ENCODE data around the gene TCF15. TPM values are rescaled to one million over a fixed set of nuclear protein-coding genes. Genes with fewer than 3 reads are reported as not detected.

TCF15 gene
- total and polyA plus RNA-seq, 2 of the 13 experiments (the other 11 are each of a cell fraction or from before 2014, with no cell fraction given): not detected

GRCh38 chr20:653110-653589 is 43.0 kb upstream of the TCF15 start, which contains the start of gene SRXN1 (continued):
- peak; percentile 90; the same call in 1 of the 2 replicates for TF ChIP-seq NFAT5 (CRISPR knock-in tag; IDR thresholded peaks at IDR 0.05)
- TF ChIP-seq PRDM15 (CRISPR knock-in tag; IDR thresholded peaks at IDR 0.05): peak; percentile 76; the same call in 1 of the 2 replicates
- TF ChIP-seq BRF2 (CRISPR knock-in tag; IDR thresholded peaks at IDR 0.05): peak; percentile 74; the same call in 1 of the 2 replicates
- peak; percentile 65 for TF ChIP-seq ETV5 (CRISPR knock-in tag; IDR thresholded peaks at IDR 0.05; ENCODE audit: borderline replicate concordance)
- no peak for TF ChIP-seq ZNF83 (CRISPR knock-in tag; IDR thresholded peaks at IDR 0.05; ENCODE audit: borderline replicate concordance)
- no peak for TF ChIP-seq HNRNPL (IDR thresholded peaks at IDR 0.05; ENCODE audit: low read depth, low read length)
- TF ChIP-seq SP2 (CRISPR knock-in tag; IDR thresholded peaks at IDR 0.05): no peak
- no peak for TF ChIP-seq MLXIP (CRISPR knock-in tag; IDR thresholded peaks at IDR 0.05; ENCODE audit: borderline replicate concordance)
- TF ChIP-seq YEATS4 (CRISPR knock-in tag; IDR thresholded peaks at IDR 0.05; ENCODE audit: borderline replicate concordance): peak; percentile 89
- peak; percentile 91; the same call in 1 of the 2 replicates for TF ChIP-seq SRY (CRISPR knock-in tag; IDR thresholded peaks at IDR 0.05)
- TF ChIP-seq NKX3-1 (CRISPR knock-in tag; IDR thresholded peaks at IDR 0.05): no peak
- TF ChIP-seq ZSCAN29 (CRISPR knock-in tag; conservative IDR thresholded peaks at IDR 0.05): no peak; the same call in 1 of the 2 replicates
- peak; percentile 61; the same call in 1 of the 2 replicates for TF ChIP-seq ZNF333 (CRISPR knock-in tag; IDR thresholded peaks at IDR 0.05; ENCODE audit: borderline replicate concordance)
- no peak for TF ChIP-seq NCOA5 (CRISPR knock-in tag; IDR thresholded peaks at IDR 0.05)
- peak; percentile 66; the same call in 1 of the 2 replicates for TF ChIP-seq ZNF430 (CRISPR knock-in tag; IDR thresholded peaks at IDR 0.05)
- TF ChIP-seq SP1 (IDR thresholded peaks at IDR 0.05): no peak
- TF ChIP-seq SP1 (CRISPR knock-in tag; IDR thresholded peaks at IDR 0.05): peak; percentile 55; the same call in 1 of the 2 replicates

Measured in HepG2 (cell line).